OCI-LY1 (cell line): ENCODE data around the gene FAM204A.

Experiments used
- H2AFZ ChIP-seq: fragments of 200-600 bp; sonication (generic), shearing (Covaris generic); 2 replicates; pipeline ENCODE4 v1.6.0; 2014; ENCODE audit warnings: antibody characterized with exemption, mild to moderate bottlenecking, low read length
- H3F3A ChIP-seq: fragments of 200-600 bp; sonication (generic), shearing (Covaris generic); 2 replicates; pipeline ENCODE4 v1.6.0; 2014; ENCODE audit warnings: mild to moderate bottlenecking, antibody characterized with exemption, low read length, moderate library complexity; ENCODE audit not compliant: insufficient read depth
- H3K27ac ChIP-seq: fragments of 200-600 bp; sonication (generic); 2 replicates; pipeline ENCODE4 v1.5.1; 2014; ENCODE audit warnings: low read length, mixed run types, mild to moderate bottlenecking, low read depth; ENCODE audit not compliant: poor library complexity, severe bottlenecking
- H3K27me3 ChIP-seq: fragments of 200-600 bp; sonication (generic); 2 replicates; pipeline ENCODE4 v1.6.0; 2014; ENCODE audit warnings: antibody characterized with exemption, mild to moderate bottlenecking, low read length, moderate library complexity; ENCODE audit not compliant: insufficient read depth
- H3K36me3 ChIP-seq: fragments of 200-600 bp; sonication (generic); 2 replicates; pipeline ENCODE4 v1.6.1; 2014; ENCODE audit warnings: mild to moderate bottlenecking, antibody characterized with exemption, low read length, moderate library complexity, mixed read lengths; ENCODE audit not compliant: insufficient read depth
- H3K4me1 ChIP-seq: fragments of 200-600 bp; sonication (generic); 2 replicates; pipeline ENCODE4 v1.5.1; 2014; ENCODE audit warnings: mild to moderate bottlenecking, low read length, moderate library complexity; ENCODE audit not compliant: insufficient read depth, severe bottlenecking
- H3K4me2 ChIP-seq: fragments of 200-600 bp; sonication (generic), shearing (Covaris generic); 2 replicates; pipeline ENCODE4 v1.6.1; 2014; ENCODE audit warnings: low read length
- H3K4me3 ChIP-seq: fragments of 200-600 bp; sonication (generic); 2 replicates; pipeline ENCODE4 v1.5.1; 2014; ENCODE audit warnings: low read length, low read depth, mild to moderate bottlenecking, mixed read lengths; ENCODE audit not compliant: poor library complexity, severe bottlenecking
- H3K79me2 ChIP-seq: fragments of 200-600 bp; shearing (Covaris generic); 2 replicates; pipeline ENCODE4 v1.6.1; 2016; ENCODE audit warnings: mixed run types, low read length, mixed read lengths; ENCODE audit not compliant: insufficient read depth
- H3K9ac ChIP-seq: fragments of 200-600 bp; sonication (generic), shearing (Covaris generic); 2 replicates; pipeline ENCODE4 v1.6.1; 2014; ENCODE audit warnings: mild to moderate bottlenecking, low read length, mixed read lengths
- H3K9me2 ChIP-seq: fragments of 200-600 bp; sonication (generic), shearing (Covaris generic); 2 replicates; pipeline ENCODE4 v1.6.1; 2014; ENCODE audit warnings: low read depth, mild to moderate bottlenecking, low read length, mixed read lengths
- H3K9me3 ChIP-seq: fragments of 200-600 bp; shearing (Covaris generic); 2 replicates; pipeline ENCODE4 v1.6.1; 2014; ENCODE audit warnings: low read length, mixed read lengths
- H4K20me1 ChIP-seq: fragments of 200-600 bp; sonication (generic), shearing (Covaris generic); 2 replicates; pipeline ENCODE4 v1.6.0; 2016; ENCODE audit warnings: mild to moderate bottlenecking, low read length; ENCODE audit not compliant: insufficient read depth
- CTCF ChIP-seq: fragments of 200-600 bp; sonication (generic), shearing (Covaris generic); IDR thresholded peaks from 2 replicates; pipeline ENCODE4 v1.5.1; 2017; ENCODE audit warnings: mild to moderate bottlenecking, antibody characterized with exemption, low read length, moderate library complexity, mixed read lengths
- EZH2 ChIP-seq: fragments of 200-600 bp; sonication (generic), shearing (Covaris generic); IDR thresholded peaks from 2 replicates; pipeline ENCODE4 v1.8.0; 2017; ENCODE audit warnings: borderline replicate concordance, mixed run types, mild to moderate bottlenecking, antibody characterized with exemption, low read length, moderate library complexity, mixed read lengths

The FAM204A gene

GRCh38 chr10:118341791-118342637 is at the start of gene FAM204A:
TSS of gene FAM204A (minus strand) at chr10:118342324. CDS start at chr10:118336415, 5,909 bp downstream.
- TF ChIP-seq CTCF (no peak), EZH2 (no peak)
- Histone ChIP-seq H3K4me1 (peaks cover 41% of the 10 kb centered on the region), H3K4me2 (peak within 1 kb of the TSS; percentile 90), H3K9ac (peak within 1 kb of the TSS; percentile 79), H3K9me2 (no peaks in the 10 kb centered on the region), H2AFZ (peak within 1 kb of the TSS; percentile 86), H3K79me2 (peaks cover 31% of the 10 kb centered on the region), H3K9me3 (no peaks in the 10 kb centered on the region), H3K27ac (peak within 1 kb of the TSS; percentile 27), H3K36me3 (peaks cover 12% of the 10 kb centered on the region; the same call in 1 of the 2 replicates), H3F3A (no peaks in the 10 kb centered on the region), H4K20me1 (no peaks in the 10 kb centered on the region), H3K27me3 (no peaks in the 10 kb centered on the region), H3K4me3 (peak within 1 kb of the TSS; percentile 87)

- no peak overlapping the region for H3K9ac ChIP-seq
- H2AFZ ChIP-seq: no peak overlapping the region
- H3K4me2 ChIP-seq: no peak overlapping the region
- H3F3A ChIP-seq: no peaks in the 10 kb centered on the region
- TF ChIP-seq EZH2: no peak
- no peak for TF ChIP-seq CTCF
- H3K79me2 ChIP-seq: no peaks in the 10 kb centered on the region
- H3K27me3 ChIP-seq: no peaks in the 10 kb centered on the region
- no peaks in the 10 kb centered on the region for H3K4me1 ChIP-seq
- H3K9me3 ChIP-seq: no peaks in the 10 kb centered on the region
- no peak overlapping the region for H3K4me3 ChIP-seq
- H3K9me2 ChIP-seq: no peaks in the 10 kb centered on the region
- no peak overlapping the region for H3K27ac ChIP-seq
- no peaks in the 10 kb centered on the region for H4K20me1 ChIP-seq
- no peaks in the 10 kb centered on the region for H3K36me3 ChIP-seq
Observed at GRCh38 chr10:118383699-118384098, 41.6 kb upstream of the FAM204A start.

DNA sequence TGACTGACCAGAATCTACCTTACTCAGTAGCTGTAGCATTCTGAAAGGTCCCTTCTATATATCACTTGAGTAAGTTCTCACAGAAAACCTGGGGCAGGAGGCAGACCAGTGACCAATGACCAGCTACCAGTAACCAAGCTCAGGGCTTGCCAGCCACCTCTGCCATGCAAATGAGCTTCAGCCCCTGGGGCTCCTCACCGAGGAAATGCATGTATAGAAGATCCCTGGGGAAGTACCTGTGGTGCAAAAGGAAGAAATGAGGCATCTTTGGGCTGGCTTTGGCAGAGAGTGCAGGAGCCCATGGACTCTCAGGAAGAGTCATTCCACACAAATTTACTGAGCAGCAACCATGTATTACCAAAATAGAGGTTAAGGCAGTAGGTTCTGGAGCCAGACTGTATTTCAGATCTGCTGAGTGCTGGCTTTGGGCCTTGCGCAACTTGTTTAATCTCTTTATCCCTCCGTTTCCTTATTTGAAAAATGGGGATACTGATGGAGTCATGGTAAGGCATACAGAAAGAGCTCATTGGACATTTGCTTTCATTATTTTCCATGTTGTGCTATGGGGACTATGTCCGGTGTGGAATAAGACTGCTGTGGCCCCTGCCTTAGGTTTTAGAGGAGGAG is 41.1 kb upstream of the FAM204A start:
- no peaks in the 10 kb centered on the region for H3K79me2 ChIP-seq
- H3K27me3 ChIP-seq: no peaks in the 10 kb centered on the region
- no peaks in the 10 kb centered on the region for H4K20me1 ChIP-seq
- H3K36me3 ChIP-seq: no peaks in the 10 kb centered on the region
- TF ChIP-seq CTCF (no peak), EZH2 (no peak)
- H3K9ac ChIP-seq: no peak overlapping the region
- no peaks in the 10 kb centered on the region for H3K4me1 ChIP-seq
- H3F3A ChIP-seq: no peaks in the 10 kb centered on the region
- H3K4me2 ChIP-seq: no peak overlapping the region
- no peaks in the 10 kb centered on the region for H3K9me3 ChIP-seq
- H3K27ac ChIP-seq: no peak overlapping the region
- H2AFZ ChIP-seq: no peak overlapping the region
- H3K9me2 ChIP-seq: no peaks in the 10 kb centered on the region
- H3K4me3 ChIP-seq: no peak overlapping the region
